IMR-90 (cell line): ENCODE data around the gene TMEM212. TPM values are rescaled to one million over a fixed set of nuclear protein-coding genes. Genes with fewer than 3 reads are reported as not detected.

ENCODE experiments used
- ATAC-seq: fragments of 200-7000 bp; cut with Tn5 transposase; 2 replicates; pipeline ENCODE4 v1.9.1; 2020; ENCODE audit warnings: low read depth, mild to moderate bottlenecking, moderate library complexity
- BruUV-seq: library from RNA; stranded (reverse); fragments of 400-500 nt; replicated peaks from 2 replicates; lab custom pipeline; 2021; lab: Mats Ljungman, UMichigan
- CTCF ChIA-PET: fragments of 300-600 bp; formaldehyde crosslinking; extraction: SDS; loops from one replicate; lab custom pipeline; 2021; ENCODE audit warnings: antibody characterized with exemption; lab: Yijun Ruan, JAX
- POLR2A ChIA-PET: fragments of 300-600 bp; sonication (Branson Sonifier 250); formaldehyde crosslinking; loops from one replicate; lab custom pipeline; 2022; ENCODE audit warnings: antibody characterized with exemption; ENCODE audit not compliant: unreplicated experiment; lab: Charles Lee
- DNase-seq: peaks from one replicate; pipeline ENCODE4 v3.0.0; 2013
- H2AFZ ChIP-seq: replicated peaks from 2 replicates; pipeline ENCODE3; 2013; ENCODE audit warnings: low read length, mild to moderate bottlenecking; ENCODE audit not compliant: poor library complexity
- H2AK5ac ChIP-seq: 2 replicates; pipeline ENCODE4 v1.6.1; 2013; ENCODE audit warnings: low read depth, low read length, inconsistent platforms
- H2AK9ac ChIP-seq: replicated peaks from 2 replicates; pipeline ENCODE3; 2013; ENCODE audit warnings: mild to moderate bottlenecking, low read depth, low read length, moderate library complexity; ENCODE audit not compliant: poor library complexity
- H2BK120ac ChIP-seq: 2 replicates; pipeline ENCODE4 v1.6.1; 2013; ENCODE audit warnings: low read depth, low read length, inconsistent platforms
- H2BK15ac ChIP-seq: 3 replicates; pipeline ENCODE4 v1.6.1; 2013; ENCODE audit warnings: low read depth, low read length, inconsistent platforms
- H2BK20ac ChIP-seq: 2 replicates; pipeline ENCODE4 v1.6.1; 2013; ENCODE audit warnings: low read depth, mild to moderate bottlenecking, inconsistent platforms, low read length, moderate library complexity
- H2BK5ac ChIP-seq: 2 replicates; pipeline ENCODE4 v1.6.1; 2013; ENCODE audit warnings: mild to moderate bottlenecking, low read depth, low read length, inconsistent platforms; ENCODE audit not compliant: poor library complexity, severe bottlenecking
- H3K14ac ChIP-seq: replicated peaks from 2 replicates; pipeline ENCODE4 v1.6.1; 2013; ENCODE audit warnings: low read depth, low read length, inconsistent platforms
- H3K18ac ChIP-seq: 2 replicates; pipeline ENCODE4 v1.6.1; 2013; ENCODE audit warnings: low read depth, low read length, control low read depth
- H3K23ac ChIP-seq: 2 replicates; pipeline ENCODE4 v1.6.1; 2013; ENCODE audit warnings: low read depth, low read length, inconsistent platforms
- H3K27ac ChIP-seq: 2 replicates; pipeline ENCODE4 v1.5.1; 2013; ENCODE audit warnings: mild to moderate bottlenecking, control low read depth, low read length; ENCODE audit not compliant: insufficient read depth
- H3K27me3 ChIP-seq: 2 replicates; pipeline ENCODE4 v1.6.1; 2013; ENCODE audit warnings: low read length; ENCODE audit not compliant: control insufficient read depth, insufficient read depth
- H3K36me3 ChIP-seq: 2 replicates; pipeline ENCODE4 v1.6.1; 2013; ENCODE audit warnings: low read length, mixed read lengths; ENCODE audit not compliant: control insufficient read depth, insufficient read depth
- H3K4ac ChIP-seq: 2 replicates; pipeline ENCODE4 v1.6.1; 2013; ENCODE audit warnings: low read depth, low read length, inconsistent platforms
- H3K4me1 ChIP-seq: 2 replicates; pipeline ENCODE4 v1.6.1; 2013; ENCODE audit warnings: low read length, mixed read lengths; ENCODE audit not compliant: control insufficient read depth, insufficient read depth
- H3K4me2 ChIP-seq: 2 replicates; pipeline ENCODE4 v1.6.1; 2013; ENCODE audit warnings: low read depth, mild to moderate bottlenecking, control low read depth, low read length, moderate library complexity
- H3K4me3 ChIP-seq: 2 replicates; pipeline ENCODE4 v1.5.1; 2013; ENCODE audit warnings: low read depth, mild to moderate bottlenecking, control low read depth, low read length, moderate library complexity; ENCODE audit not compliant: insufficient read depth
- H3K56ac ChIP-seq: 2 replicates; pipeline ENCODE4 v1.6.1; 2013; ENCODE audit warnings: low read length, inconsistent platforms; ENCODE audit not compliant: insufficient read depth; ENCODE audit errors: extremely low read depth
- H3K79me1 ChIP-seq, 2 experiments: 2 replicates each; pipeline ENCODE4 v1.6.1; 2013; ENCODE audit warnings: low read length in 2 of 2, inconsistent platforms in 1 of 2, low read depth in 1 of 2
- H3K9ac ChIP-seq: 2 replicates; pipeline ENCODE4 v1.6.1; 2013; ENCODE audit warnings: low read depth, low read length, control low read depth
- H3K9me1 ChIP-seq: 2 replicates; pipeline ENCODE4 v1.6.1; 2013; ENCODE audit warnings: low read length, inconsistent platforms; ENCODE audit not compliant: insufficient read depth
- H3K9me3 ChIP-seq: 2 replicates; pipeline ENCODE4 v1.6.1; 2013; ENCODE audit warnings: low read length; ENCODE audit not compliant: control insufficient read depth, insufficient read depth
- H4K20me1 ChIP-seq: 2 replicates; pipeline ENCODE4 v1.6.1; 2013; ENCODE audit warnings: low read length, inconsistent platforms; ENCODE audit not compliant: insufficient read depth
- H4K5ac ChIP-seq: 2 replicates; pipeline ENCODE4 v1.6.1; 2013; ENCODE audit warnings: mild to moderate bottlenecking, low read depth, low read length, control low read depth
- H4K8ac ChIP-seq, 2 experiments: 2 replicates each; pipeline ENCODE4 v1.6.1; 2013; ENCODE audit warnings: low read depth in 2 of 2, low read length in 2 of 2, control low read depth in 1 of 2, inconsistent platforms in 1 of 2
- H4K91ac ChIP-seq: 2 replicates; pipeline ENCODE4 v1.6.1; 2013; ENCODE audit warnings: low read depth, low read length, inconsistent platforms; ENCODE audit not compliant: insufficient read depth
- FOS ChIP-seq: fragments of 150-350 bp; IDR thresholded peaks from 2 replicates; pipeline ENCODE4 v1.6.1; 2016; ENCODE audit warnings: low read depth, low read length
- MAFK ChIP-seq: IDR thresholded peaks from 2 replicates; pipeline ENCODE4 v1.6.1; 2012; ENCODE audit warnings: low read depth, low read length, improper control_type of control experiment
- MAZ ChIP-seq: IDR thresholded peaks from 2 replicates; pipeline ENCODE4 v1.6.1; 2012; ENCODE audit warnings: low read depth, mild to moderate bottlenecking, low read length, improper control_type of control experiment, moderate library complexity, borderline replicate concordance
- WGBS, 2 experiments: methylation state at CpG; one replicate each; pipeline versions ENCODE4 v1.1.5 to v1.1.7; 2013; ENCODE audit warnings: missing lambda C conversion rate in 2 of 2; ENCODE audit not compliant: insufficient read length in 1 of 2; ENCODE audit errors: extremely low coverage in 2 of 2; 5-methylcytosine and 5-hydroxymethylcytosine counted together
- dilution Hi-C: fragments of 300-500 bp; cut with HindIII; formaldehyde crosslinking; loops from one replicate; pipeline ENCODE4 v1.14.3; 2018; ENCODE audit warnings: low sequenced_read_pairs; ENCODE audit not compliant: unreplicated experiment
- in situ Hi-C: fragments of 300-500 bp; cut with MboI; formaldehyde crosslinking; loops from 3 replicates; pipeline ENCODE4 v1.14.3; 2019; ENCODE audit warnings: low sequenced_read_pairs, inconsistent platforms, mixed read lengths
- intact Hi-C: fragments of 100-400 bp; cut with micrococcal nuclease; formaldehyde crosslinking; loops from 2 replicates; pipeline ENCODE4 v1.10.0; 2022
- polyA plus RNA-seq, 3 experiments: library from polyadenylated mRNA; depleted of rRNA; stranded (reverse); fragments of >200 nt; gene quantifications; 2 replicates each; pipeline ENCODE4 v1.2.3, GENCODE V29; 2012; ENCODE audit warnings: low replicate concordance in 1 of 3
- total RNA-seq: library from RNA; depleted of rRNA; stranded (reverse); fragments of >200 nt; gene quantifications from 2 replicates; pipeline ENCODE4 v1.2.3, GENCODE V29; 2012
- TF ChIP-seq, protein P1 (sequence below): conservative IDR thresholded peaks from 2 replicates; pipeline ENCODE4 v1.5.1; 2012; ENCODE audit warnings: mild to moderate bottlenecking, low read depth, low read length, improper control_type of control experiment

TMEM212 gene
- total and polyA plus RNA-seq, 2 of the 4 experiments (the other 2 are of a cell fraction), result not detected

DNA sequence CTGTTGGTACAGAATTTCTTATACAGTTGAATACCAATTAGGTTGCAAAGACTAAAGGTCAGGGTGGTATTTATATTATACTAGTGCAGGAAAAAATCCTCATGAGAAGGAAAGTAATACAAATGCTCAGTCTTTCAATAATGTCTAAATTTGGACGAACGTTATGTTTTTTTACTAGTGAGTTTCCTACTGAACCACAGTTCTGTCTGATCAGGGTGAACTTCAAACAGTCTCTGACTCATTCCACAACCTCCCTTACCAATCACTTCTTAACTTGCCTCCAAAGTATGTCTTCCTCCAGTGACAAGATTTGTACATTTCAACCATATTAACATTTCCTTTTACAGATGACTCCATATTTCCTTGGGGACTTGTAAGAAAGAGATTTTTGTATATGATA lies 3.4 kb downstream of the TMEM212 start:
- no peak overlapping the region for H4K91ac ChIP-seq
- no peak overlapping the region for H3K18ac ChIP-seq
- no peaks in the 10 kb centered on the region for H3K36me3 ChIP-seq
- H3K4ac ChIP-seq, result no peak overlapping the region
- H4K8ac ChIP-seq, result no peak overlapping the region; a peak in 1 of 4 replicates
- H3K4me1 ChIP-seq, result peaks cover 12% of the 10 kb centered on the region
- H3K27ac ChIP-seq, result no peak overlapping the region
- H2AK9ac ChIP-seq, result no peak overlapping the region
- no peak overlapping the region for H3K4me3 ChIP-seq
- H3K27me3 ChIP-seq, result no peaks in the 10 kb centered on the region
- no peak overlapping the region for H4K5ac ChIP-seq
- H2BK5ac ChIP-seq, result peak overlapping the region; percentile 90
- H2BK120ac ChIP-seq, result peak overlapping the region; percentile 22; the same call in 1 of the 2 replicates
- no peak overlapping the region for H3K56ac ChIP-seq
- H4K20me1 ChIP-seq, result no peaks in the 10 kb centered on the region
- in situ Hi-C loops (no loop called here), dilution Hi-C loops (no loop called here), intact Hi-C loops (no loop called here)
- no peaks in the 10 kb centered on the region for H3K9me3 ChIP-seq
- ATAC-seq (peak; percentile 92), DNase-seq (peak; percentile 91)
- no peak overlapping the region for H2BK20ac ChIP-seq
- H3K9me1 ChIP-seq, result peaks cover 3% of the 10 kb centered on the region
- ChIA-PET CTCF (no interaction called here), POLR2A (no interaction called here)
- TF ChIP-seq FOS (peak; percentile 31; the same call in 1 of the 2 replicates), MAZ (no peak), MAFK (no peak)
- TF ChIP-seq, protein P1, sequence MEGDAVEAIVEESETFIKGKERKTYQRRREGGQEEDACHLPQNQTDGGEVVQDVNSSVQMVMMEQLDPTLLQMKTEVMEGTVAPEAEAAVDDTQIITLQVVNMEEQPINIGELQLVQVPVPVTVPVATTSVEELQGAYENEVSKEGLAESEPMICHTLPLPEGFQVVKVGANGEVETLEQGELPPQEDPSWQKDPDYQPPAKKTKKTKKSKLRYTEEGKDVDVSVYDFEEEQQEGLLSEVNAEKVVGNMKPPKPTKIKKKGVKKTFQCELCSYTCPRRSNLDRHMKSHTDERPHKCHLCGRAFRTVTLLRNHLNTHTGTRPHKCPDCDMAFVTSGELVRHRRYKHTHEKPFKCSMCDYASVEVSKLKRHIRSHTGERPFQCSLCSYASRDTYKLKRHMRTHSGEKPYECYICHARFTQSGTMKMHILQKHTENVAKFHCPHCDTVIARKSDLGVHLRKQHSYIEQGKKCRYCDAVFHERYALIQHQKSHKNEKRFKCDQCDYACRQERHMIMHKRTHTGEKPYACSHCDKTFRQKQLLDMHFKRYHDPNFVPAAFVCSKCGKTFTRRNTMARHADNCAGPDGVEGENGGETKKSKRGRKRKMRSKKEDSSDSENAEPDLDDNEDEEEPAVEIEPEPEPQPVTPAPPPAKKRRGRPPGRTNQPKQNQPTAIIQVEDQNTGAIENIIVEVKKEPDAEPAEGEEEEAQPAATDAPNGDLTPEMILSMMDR, result no peak
- H2AK5ac ChIP-seq, result no peak overlapping the region
- peak overlapping the region; percentile 46; the same call in 1 of the 2 replicates for H3K4me2 ChIP-seq
- H3K79me1 ChIP-seq, result no peaks in the 10 kb centered on the region
- no peak overlapping the region for H3K14ac ChIP-seq
- no peak overlapping the region for H2BK15ac ChIP-seq
- H3K23ac ChIP-seq, result no peak overlapping the region
- no peak overlapping the region for H3K9ac ChIP-seq
- WGBS, 2 experiments, result no CpG with 5 or more reads among the region's 2 CpGs
- BruUV-seq, result no TSS peak
- no peak overlapping the region for H2AFZ ChIP-seq
